GM21528 (cell line): ENCODE results near the gene SLMAP.

ENCODE experiments used
- ATAC-seq: cut with Tn5 transposase; IDR thresholded peaks from one replicate; pipeline ENCODE4 v1.9.1; 2021; ENCODE audit warnings: mild to moderate bottlenecking, moderate library complexity; ENCODE audit not compliant: unreplicated experiment, low FRiP score

The SLMAP gene

DNA sequence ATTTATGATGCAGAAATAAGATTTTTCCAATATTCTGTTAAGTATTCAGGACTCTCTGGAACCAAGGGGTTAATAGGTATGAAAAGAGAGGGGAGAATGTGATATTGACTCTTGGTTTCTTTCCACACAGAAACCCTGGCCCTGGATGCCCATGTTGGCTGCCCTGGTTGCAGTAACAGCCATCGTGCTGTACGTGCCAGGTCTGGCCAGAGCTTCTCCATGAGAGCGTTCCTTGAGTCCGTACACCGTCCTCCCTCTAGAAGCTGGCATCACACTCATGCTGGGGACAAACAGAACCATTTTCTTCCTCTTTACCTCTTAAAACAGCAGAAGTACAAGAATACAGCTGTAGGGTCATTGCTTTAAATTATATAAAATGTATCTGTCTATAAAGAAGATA, 171.1 kb downstream of the SLMAP start:
- ATAC-seq: no peak

DNA sequence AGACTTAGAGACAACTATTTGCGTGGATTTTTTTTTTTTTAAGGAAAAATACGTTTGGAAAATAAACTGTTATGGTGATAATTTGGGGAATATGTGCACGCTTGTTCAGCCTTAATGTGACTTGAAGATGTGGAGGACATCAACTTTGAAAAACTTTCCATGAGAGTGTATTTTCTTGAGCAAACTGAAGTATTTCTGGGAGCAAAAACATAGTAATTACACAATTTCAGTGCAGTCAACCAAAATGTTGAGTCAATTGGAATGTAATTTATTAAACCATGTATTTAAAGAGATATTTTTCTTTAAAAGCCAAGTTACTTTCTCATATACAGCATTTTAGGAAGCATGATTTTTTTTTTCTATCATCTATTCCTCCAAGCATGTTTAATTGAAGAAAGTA, 171.8 kb downstream of the SLMAP start:
- ATAC-seq: no peak

DNA sequence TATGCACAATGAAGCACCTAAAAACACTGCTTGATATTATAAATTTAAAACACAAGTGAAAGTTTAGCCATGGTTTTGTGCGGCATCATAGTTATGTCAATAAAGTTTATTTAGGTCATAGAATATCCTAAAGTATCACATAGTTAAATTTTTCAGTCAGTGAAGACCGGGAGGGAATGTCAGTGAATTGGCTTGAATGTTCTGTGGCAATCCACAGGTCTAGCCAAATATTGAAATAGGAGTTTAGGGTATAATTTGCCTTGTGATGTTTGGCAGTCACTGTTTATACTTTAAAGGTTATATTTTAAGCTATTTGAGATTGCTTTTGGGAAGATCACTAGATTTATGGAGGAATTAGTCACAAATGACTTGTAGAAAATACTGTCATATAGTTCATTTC, 172.4 kb downstream of the SLMAP start:
- ATAC-seq: no peak

DNA sequence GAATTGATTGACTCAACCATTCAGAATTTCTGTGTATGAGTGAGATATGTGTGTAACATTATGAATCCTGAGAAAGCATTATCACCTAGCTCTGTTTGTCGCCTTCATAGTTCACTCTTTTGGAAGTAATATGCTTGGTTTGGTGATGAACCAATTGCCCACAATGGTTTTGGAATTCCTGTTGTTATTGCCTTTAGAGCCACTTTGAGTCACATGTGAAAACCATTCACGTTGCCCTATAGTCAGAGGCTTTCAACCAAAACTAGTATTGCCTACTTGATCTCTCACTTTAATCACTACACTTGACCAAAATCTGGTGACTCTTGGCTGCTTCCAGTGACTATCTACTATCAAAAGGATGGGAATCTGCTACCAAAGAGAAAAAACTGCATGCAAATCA, 173.9 kb downstream of the SLMAP start:
- no peak for ATAC-seq

DNA sequence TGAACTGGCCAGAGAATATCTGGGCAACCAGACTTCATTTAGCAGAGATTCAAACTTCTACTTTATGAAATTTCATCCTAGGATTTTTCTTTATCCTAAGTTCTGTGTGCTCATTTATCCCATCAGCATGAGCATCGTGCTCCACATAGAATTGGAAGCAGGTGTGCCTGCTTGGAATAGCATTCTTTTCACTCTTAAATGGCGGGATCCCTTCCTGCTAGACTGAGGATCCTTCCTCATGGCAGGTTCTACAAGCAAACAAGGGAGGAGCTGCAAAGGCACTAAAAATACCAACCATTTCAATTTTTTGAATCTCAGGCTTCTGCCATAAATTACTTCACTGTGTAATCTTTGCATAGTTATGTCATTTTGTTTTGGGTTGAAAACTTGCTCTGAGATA, 177.5 kb downstream of the SLMAP start:
- no peak for ATAC-seq

DNA sequence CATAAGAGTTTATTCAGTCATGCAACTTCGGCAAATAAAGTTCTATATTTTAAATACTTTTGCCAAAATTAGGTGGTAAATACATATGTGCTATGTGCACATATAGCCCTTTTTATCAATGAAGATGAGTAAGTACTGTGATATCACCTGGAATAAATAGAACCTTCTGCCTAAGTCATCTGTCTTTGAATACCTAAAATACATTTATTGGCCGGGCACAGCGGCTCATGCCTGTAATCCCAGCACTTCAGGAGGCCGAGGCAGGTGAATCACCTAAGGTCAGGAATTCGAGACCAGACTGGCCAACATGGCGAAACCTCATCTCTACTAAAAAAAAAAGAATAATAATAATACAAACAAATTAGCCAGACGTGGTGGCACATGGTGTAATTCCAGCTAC, 178.3 kb downstream of the SLMAP start:
- ATAC-seq: no peak

DNA sequence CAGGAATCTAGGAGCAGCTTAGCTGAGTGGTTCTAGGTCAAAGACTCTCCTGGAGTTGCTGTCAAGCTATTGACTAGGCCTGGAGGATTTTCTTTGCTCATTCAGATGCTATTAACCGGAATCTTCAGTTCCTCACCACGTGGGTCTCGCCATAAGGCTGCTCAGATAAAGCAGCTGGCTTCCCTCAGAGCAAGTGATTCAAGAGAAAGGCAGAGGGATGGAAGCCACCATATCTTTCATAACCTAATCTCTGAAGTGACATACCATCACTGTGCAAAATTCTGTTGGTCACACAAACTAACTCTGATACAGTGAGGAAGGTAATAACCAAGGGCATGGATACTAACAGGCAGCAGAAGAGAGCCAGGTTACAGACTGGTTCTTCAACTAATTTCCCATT, 179.4 kb downstream of the SLMAP start:
- no peak for ATAC-seq

DNA sequence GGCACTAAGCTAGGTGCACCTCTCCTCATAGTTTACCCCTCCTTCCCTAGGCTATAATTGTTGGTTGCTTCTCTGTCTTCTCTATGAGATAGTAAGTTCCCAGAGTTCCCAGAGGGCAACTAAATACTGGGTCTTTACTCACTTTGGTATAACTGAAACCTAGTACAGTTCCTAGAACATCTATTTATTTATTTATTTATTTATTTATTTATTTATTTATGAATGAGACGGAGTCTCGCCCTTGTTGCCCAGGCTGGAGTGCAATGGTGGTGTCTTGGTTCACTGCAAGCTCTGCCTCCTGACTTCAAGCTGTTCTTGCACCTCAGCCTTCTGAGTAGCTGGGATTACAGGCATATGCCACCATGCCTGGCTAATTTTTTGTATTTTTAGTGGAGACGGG, 181.0 kb downstream of the SLMAP start:
- no peak for ATAC-seq

DNA sequence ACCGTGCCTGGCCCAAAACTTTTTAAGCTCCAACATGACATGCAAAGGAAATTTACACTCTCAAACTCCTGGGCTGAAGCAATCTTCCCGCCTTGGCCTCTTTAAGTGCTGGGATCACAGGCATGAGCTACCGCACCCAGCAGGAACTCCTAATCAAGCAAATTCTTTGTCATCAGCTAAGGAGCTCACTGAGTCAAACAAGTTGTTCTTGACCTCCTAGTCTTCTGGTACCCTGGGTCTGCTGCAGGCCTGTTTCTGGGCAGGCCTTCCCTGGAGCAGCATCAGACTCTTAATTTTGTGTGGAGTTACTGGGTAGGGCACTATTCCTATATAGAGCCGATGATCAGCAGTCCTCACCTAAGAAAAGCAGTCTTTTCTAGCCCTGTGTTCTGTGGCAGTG, 183.7 kb downstream of the SLMAP start:
- ATAC-seq: no peak

DNA sequence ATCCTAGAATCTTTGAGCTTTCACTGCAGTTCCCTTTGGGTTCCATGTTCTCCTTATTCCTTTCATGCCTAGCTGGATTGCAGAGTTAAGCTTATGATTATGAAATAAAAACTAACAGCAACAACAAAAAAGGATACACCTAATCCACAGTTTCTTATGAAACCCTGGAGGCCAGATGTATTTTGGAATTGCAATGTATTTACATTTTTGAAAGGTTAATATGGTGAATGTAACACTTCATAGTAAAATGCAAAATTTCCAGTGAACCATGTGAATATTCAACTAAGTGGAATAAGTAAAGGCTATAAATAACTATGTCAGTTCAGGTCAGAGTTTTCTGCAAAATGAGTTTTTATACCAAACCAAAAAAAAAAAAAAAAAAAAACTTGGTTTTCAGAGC, 186.3 kb downstream of the SLMAP start:
- no peak for ATAC-seq

DNA sequence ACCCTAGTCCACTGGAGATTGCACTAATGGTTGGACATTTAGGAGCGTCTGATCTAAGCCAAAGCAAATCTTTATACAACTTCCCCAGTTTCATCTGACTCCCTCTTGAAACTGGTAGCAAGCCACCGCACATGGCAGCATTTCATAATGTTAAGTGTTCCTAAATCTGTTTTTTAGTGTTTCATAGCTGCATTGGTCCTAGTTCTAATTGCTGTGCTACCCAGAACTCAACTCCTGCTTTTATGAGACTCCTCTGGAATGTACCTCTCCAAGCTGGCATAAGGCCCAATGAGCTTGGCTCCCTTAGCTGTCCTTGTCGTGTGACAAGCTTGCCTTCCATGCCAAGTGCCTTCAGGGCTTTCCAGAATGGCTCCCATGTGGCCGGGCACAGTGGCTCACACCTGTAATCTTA, 186.8 kb downstream of the SLMAP start:
- ATAC-seq: no peak

DNA sequence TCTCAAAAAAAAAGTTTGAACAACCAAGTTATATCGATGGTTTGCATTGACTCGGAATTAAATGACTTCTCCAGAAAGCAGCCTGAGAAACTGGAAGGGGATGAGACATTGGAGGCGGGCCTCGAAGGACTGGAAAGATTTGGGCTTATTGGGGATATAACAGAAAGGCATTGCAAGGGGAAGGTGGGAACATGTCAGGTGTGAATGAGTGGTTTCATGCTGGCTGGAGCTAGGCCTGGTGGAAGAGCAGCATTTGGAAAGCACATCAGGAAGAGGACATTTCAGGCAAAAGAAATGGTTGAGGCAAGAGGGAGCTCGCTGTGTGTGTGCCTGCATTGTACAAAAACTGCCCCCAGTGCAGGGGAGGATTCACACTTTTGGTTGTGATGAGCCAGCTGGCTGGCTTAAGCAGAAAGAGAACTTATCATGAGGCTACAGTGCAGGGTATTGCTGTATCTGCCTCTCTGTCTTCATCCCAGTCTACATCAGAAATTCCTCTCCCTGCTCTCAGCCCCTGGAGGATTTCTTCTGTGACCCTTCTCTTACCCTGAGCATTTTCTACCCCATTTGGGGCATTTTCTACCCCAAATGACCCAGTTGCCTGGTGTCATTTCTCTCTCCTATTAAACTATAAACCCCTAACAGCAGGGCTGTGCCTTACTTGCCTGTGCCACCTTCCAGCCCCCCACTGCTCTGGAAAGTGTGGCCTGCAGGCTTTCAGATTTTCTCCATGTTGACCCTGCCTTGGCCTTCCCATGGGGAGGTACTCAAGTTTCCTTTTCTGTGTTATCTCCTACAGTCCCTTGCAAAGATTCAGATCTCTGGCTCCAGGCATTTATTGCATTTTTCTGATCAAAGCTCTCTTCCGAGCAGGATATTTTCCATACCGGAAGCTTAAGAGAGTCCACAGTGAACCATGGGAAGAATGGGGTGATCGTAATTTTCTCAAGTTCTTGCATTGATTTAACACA, 187.7 kb downstream of the SLMAP start:
- no peak for ATAC-seq

DNA sequence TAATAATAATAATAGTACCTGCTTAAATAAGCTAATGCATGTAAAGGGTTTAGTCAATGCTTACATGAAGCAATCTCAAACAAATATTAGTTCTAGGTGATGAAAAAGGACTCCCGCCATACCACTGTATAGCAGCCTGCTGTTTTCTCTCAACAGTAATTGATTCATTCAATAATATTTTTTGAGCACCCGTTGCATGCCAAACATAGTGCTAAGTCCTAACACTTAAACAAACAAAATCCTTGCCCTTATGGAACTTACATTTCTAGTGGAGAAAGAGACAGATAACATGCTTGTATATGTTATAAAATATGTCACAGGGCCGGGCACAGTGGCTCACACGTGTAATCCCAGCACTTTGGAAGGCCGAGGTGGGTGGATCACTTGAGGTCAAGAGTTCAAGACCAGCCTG, 190.9 kb downstream of the SLMAP start:
- ATAC-seq: no peak

DNA sequence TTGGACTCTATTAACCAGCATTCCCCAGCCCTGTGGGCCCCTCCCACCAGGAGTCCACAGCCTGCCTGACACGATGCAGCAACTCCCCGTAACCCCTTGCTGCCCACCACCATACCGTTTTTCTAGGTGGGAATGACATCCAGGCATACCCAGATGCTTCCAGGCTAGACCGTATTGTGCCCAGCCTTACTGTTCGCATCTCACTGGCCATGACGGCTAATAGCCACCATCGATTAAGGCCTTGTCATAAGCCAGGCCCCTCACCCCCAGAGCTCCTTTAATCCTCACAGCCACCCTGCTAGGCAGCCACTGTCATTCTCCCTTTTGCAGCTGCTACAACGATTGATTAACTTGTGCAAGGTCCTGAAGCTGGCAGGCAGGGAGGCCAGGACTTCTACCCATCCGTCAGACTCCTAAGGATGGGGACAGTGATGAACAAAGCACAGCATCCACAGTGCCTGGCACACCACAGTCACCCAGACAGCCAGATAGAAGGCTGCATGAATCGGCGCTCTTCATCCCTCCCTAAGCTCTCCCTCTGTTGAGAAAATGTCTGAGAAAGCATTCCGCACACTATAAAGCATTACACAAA, 192.1 kb downstream of the SLMAP start:
- no peak for ATAC-seq

DNA sequence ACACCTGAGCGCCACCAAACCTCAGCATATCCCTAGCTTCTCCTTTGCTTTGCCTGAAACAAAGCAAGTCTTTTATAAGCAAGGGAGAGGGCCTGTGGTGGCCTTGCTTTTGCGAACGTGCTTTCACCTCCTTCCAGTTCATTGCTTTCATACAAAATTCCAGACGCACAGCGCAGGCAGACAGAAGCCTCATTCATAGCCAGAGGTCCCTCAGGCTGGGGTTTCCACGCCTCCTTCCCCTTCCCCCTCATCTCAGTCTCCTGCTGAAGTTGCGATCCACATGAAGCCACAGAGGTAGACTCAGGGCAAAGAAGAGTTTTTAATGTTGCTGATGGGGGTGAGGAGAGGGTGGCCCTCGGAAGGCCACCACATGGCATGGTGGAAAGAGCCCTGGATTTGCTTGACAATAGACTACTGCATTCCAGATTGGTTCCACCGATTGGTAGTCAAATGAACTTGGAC, 192.7 kb downstream of the SLMAP start:
- no peak for ATAC-seq

DNA sequence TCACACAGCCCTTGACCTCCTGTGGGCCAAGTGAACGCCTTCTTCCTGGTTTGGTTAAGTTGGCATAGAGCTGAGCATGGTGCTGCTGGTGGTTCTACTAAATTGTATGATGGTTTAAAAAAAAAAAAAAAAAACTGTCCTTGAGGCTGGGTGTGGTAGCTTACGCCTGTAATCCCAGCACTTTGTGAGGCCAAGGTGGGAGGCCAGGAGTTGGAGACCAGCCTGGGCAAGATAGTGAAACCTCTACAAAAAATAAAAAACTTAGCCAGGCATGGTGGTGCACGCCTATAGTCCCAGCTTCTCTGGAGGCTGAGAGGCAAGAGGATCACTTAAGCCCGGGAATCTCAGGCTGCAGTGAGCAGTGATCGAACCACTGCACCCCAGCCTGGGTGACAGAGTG, 193.2 kb downstream of the SLMAP start:
- ATAC-seq: no peak

DNA sequence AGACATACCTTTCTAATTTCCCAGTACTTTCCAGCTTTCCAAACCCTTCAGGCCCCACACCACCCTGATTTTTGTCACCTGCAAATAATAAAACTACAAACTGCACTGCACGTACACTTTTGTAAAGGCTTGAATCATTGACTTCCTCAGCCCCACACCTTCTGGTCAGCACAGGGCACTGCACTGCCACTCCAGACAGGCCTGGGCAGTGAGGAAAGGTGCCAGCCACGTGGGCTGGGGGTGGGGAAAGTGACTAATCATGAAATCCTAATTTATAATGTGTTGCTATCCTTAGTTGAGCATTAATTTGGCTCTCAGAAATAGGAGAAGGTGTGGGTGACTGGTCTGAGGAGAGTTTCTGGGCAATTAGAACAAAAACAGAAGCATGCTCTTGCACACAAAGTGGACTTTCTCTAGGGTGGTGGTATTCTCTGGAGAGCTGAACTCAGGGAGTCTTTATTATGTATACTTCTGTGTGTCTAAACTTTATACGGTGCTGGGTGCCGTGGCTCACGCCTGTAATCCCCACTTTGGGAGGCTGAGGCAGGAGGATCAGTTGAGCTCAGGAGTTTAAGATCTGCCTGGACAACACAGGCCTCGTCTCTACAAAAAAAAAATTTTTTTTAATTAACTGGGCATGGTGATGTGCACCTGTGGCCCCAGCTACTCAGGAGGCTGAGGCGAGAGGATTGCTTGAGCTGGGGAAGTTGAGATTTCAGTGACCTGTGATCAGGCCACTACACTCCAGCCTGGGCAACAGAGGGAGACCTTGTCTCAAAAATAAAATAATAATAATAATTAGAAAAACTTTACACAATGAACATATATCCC, 193.9 kb downstream of the SLMAP start:
- no peak for ATAC-seq

DNA sequence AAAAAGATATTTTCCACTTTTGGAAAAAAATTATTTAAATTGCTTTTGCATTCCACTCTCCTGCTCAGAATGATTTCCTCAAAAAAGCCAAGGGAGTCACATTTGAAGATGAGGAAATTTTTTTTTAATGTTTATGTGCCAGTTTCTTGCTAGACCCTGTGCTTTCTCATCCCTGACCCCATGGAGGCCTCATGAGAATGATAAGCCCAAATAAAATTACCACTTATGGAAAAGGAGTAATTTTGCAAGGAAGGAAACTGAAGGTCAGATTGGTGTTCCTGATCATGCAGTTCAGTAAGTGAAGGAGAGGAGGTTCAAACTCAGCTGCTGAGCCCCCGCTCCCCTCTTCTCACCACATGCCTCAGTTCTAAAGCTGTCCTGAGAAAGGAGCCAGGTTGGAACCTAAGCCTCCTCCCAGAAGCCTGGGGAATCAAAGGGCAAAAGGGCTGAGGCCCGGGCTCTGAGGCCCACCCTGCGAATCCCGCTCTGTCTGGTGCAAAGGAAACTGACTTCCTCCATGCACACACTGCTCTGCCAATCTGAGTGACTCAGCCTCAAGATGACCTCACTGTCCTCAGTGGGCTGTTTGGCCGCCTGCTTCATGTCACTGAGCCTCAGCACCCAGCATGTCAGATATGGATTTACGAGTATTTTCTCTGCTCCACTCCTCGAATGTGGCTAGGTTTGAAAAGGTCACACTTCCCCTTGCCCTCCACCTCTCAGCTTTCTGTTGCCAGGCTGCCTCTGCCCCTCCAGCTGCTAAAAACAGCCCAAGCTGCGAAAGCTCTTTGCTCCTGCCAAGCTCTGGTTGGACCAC, 195.2 kb downstream of the SLMAP start:
- ATAC-seq: no peak

DNA sequence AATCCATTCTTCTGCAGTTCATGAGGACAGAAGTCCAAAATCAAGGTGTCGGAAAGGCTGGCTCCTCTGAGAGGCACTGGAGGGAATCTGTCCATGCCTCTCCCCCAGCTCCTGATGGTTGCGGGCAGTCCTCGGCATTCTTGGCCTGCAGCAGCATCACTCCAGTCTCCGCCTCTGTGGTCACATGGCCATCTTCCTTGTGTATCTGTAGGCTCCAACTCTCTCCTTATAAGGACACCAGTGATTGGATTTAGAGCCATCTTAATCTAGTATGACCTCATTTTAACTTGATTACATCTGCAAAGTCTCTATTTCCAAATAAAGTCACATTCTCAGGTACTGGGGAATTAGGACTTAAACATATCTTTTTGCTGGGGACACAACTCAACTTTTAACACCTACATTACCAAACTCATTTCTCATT, 196.1 kb downstream of the SLMAP start:
- no peak for ATAC-seq

DNA sequence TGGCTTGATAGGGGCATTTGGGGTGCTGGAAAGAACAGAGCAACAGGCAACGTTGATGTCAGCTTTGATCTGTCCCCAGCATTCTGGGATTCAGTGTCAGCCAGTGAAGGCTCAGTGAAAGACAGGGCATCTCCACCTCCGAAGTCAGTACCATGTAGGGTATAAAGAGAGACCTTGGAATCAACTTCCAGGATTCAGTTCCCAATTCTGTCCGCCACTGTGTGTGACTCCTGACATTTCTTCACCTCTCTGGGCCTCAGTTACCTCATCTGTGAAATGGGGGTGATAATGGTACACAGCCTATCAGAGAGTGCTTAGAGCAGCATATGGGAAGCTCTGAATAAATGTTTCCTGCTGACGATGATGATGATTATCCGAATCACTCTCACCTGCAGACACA, 196.5 kb downstream of the SLMAP start:
- no peak for ATAC-seq
